Measurements from ENCODE around the gene CIDEB.

CIDEB gene

GRCh38 chr14:24274101-24274543 is 33.7 kb downstream of the CIDEB start:
- no peak overlapping the region for H3K4me3 ChIP-seq (ENCODE audit: low read depth, low read length)
- no peak for TF ChIP-seq CTCF (IDR thresholded peaks at IDR 0.05; ENCODE audit: control insufficient read depth, extremely low read depth, insufficient read depth)
- DNase-seq (ENCODE audit: low read depth): no peak

GRCh38 chr14:24273422-24273998 is 34.3 kb downstream of the CIDEB start:
- DNase-seq (ENCODE audit: low read depth): peak; percentile 30
- no peak overlapping the region for H3K4me3 ChIP-seq (ENCODE audit: low read depth, low read length)
- TF ChIP-seq CTCF (IDR thresholded peaks at IDR 0.05; ENCODE audit: control insufficient read depth, extremely low read depth, insufficient read depth): peak; percentile 43

GRCh38 chr14:24272467-24272866 is 35.3 kb downstream of the CIDEB start:
- DNase-seq (ENCODE audit: low read depth): no peak
- no peak for TF ChIP-seq CTCF (IDR thresholded peaks at IDR 0.05; ENCODE audit: control insufficient read depth, extremely low read depth, insufficient read depth)
- no peak overlapping the region for H3K4me3 ChIP-seq (ENCODE audit: low read depth, low read length)

- peak overlapping the region; percentile 89 for H3K4me3 ChIP-seq (ENCODE audit: low read depth, low read length)
- no peak for DNase-seq (ENCODE audit: low read depth)
- TF ChIP-seq CTCF (IDR thresholded peaks at IDR 0.05; ENCODE audit: control insufficient read depth, extremely low read depth, insufficient read depth): no peak
These were observed 35.9 kb downstream of the CIDEB start for GRCh38 chr14:24271834-24272263.

GRCh38 chr14:24271134-24271833 is 36.5 kb downstream of the CIDEB start, which contains the start of gene RABGGTA:
Gene RABGGTA, minus strand, starts transcription at chr14:24271597. Its CDS starts 482 bp downstream, at chr14:24271115.
- peak within 1 kb of the TSS; percentile 89 for H3K4me3 ChIP-seq (ENCODE audit: low read depth, low read length)
- TF ChIP-seq CTCF (IDR thresholded peaks at IDR 0.05; ENCODE audit: control insufficient read depth, extremely low read depth, insufficient read depth): peak; percentile 97
- DNase-seq (ENCODE audit: low read depth): peak; percentile 75

- no peak for TF ChIP-seq CTCF (IDR thresholded peaks at IDR 0.05; ENCODE audit: control insufficient read depth, extremely low read depth, insufficient read depth)
- DNase-seq (ENCODE audit: low read depth): no peak
- H3K4me3 ChIP-seq (ENCODE audit: low read depth, low read length): peak overlapping the region; percentile 89
These were observed 37.1 kb downstream of the CIDEB start for GRCh38 chr14:24270537-24271133.

Measured in LNCaP clone FGC (cell line).